GM12874 (cell line): ENCODE data around the gene SMIM41.

Source experiments
- CTCF ChIP-seq: IDR thresholded peaks from 2 replicates; pipeline ENCODE4 v1.5.1; 2011; ENCODE audit warnings: low read depth, mild to moderate bottlenecking, control low read depth, low read length, moderate library complexity; ENCODE audit not compliant: insufficient read depth

SMIM41 gene

GRCh38 chr12:52063082-52063924 lies 16.2 kb upstream of the SMIM41 start:
- TF ChIP-seq CTCF, result no peak

- TF ChIP-seq CTCF, result no peak
These were observed 15.4 kb upstream of the SMIM41 start for GRCh38 chr12:52063981-52064649.

- no peak for TF ChIP-seq CTCF
These were observed 13.0 kb upstream of the SMIM41 start for GRCh38 chr12:52066346-52067080.

- TF ChIP-seq CTCF, result no peak
These were observed 12.5 kb upstream of the SMIM41 start for GRCh38 chr12:52067081-52067374.

- TF ChIP-seq CTCF, result peak; percentile 95
These were observed 9.9 kb upstream of the SMIM41 start, which contains the start of gene ATG101 for GRCh38 chr12:52069327-52070184. TSS of gene ATG101 (plus strand) at chr12:52069978. CDS start at chr12:52073651, 3,673 bp downstream.

GRCh38 chr12:52070185-52070925 lies 9.1 kb upstream of the SMIM41 start:
- no peak for TF ChIP-seq CTCF
